ENCODE measurements around the gene JADE1.

Gene JADE1

GRCh38 chr4:128809477-128810330, at the start of gene JADE1:
Gene JADE1 (plus strand): TSS chr4:128809700. CDS start chr4:128831759, 22,059 bp downstream.
- peak; percentile 78 to 85 for DNase-seq (ENCODE audit: low read depth in 2 of 2)

- DNase-seq (ENCODE audit: low read depth in 2 of 2) = no peak
Observed at GRCh38 chr4:128766781-128767180, 42.7 kb upstream of the JADE1 start.

GRCh38 chr4:128768373-128768996, 41.0 kb upstream of the JADE1 start:
- DNase-seq (ENCODE audit: low read depth in 2 of 2) = no peak

GRCh38 chr4:128769011-128769410, 40.5 kb upstream of the JADE1 start:
- DNase-seq (ENCODE audit: low read depth in 2 of 2) = no peak

GRCh38 chr4:128770807-128771206, 38.7 kb upstream of the JADE1 start:
- DNase-seq (ENCODE audit: low read depth in 2 of 2) = no peak

- DNase-seq (ENCODE audit: low read depth in 2 of 2) = no peak
Observed at GRCh38 chr4:128775477-128775876, 34.0 kb upstream of the JADE1 start.

GRCh38 chr4:128775916-128776315, 33.6 kb upstream of the JADE1 start:
- DNase-seq (ENCODE audit: low read depth in 2 of 2) = no peak

GRCh38 chr4:128776794-128777216, 32.7 kb upstream of the JADE1 start:
- no peak for DNase-seq (ENCODE audit: low read depth in 2 of 2)

- no peak for DNase-seq (ENCODE audit: low read depth in 2 of 2)
Observed at GRCh38 chr4:128780688-128781087, 28.8 kb upstream of the JADE1 start.

- DNase-seq (ENCODE audit: low read depth in 2 of 2) = peak in 1 of 2 donors; percentile 4
Observed at GRCh38 chr4:128782076-128782715, 27.3 kb upstream of the JADE1 start.

- no peak for DNase-seq (ENCODE audit: low read depth in 2 of 2)
Observed at GRCh38 chr4:128782875-128783614, 26.5 kb upstream of the JADE1 start.

GRCh38 chr4:128787509-128788311, 21.8 kb upstream of the JADE1 start:
- no peak for DNase-seq (ENCODE audit: low read depth in 2 of 2)

- DNase-seq (ENCODE audit: low read depth in 2 of 2) = no peak
Observed at GRCh38 chr4:128793859-128794672, 15.4 kb upstream of the JADE1 start.

- no peak for DNase-seq (ENCODE audit: low read depth in 2 of 2)
Observed at GRCh38 chr4:128796934-128797333, 12.6 kb upstream of the JADE1 start.

- DNase-seq (ENCODE audit: low read depth in 2 of 2) = no peak
Observed at GRCh38 chr4:128800284-128800683, 9.2 kb upstream of the JADE1 start.

GRCh38 chr4:128800701-128801284, 8.7 kb upstream of the JADE1 start:
- DNase-seq (ENCODE audit: low read depth in 2 of 2) = no peak

- no peak for DNase-seq (ENCODE audit: low read depth in 2 of 2)
Observed at GRCh38 chr4:128802680-128803628, 6.5 kb upstream of the JADE1 start.

- DNase-seq (ENCODE audit: low read depth in 2 of 2) = no peak
Observed at GRCh38 chr4:128803783-128804182, 5.7 kb upstream of the JADE1 start.

Measured in stimulated activated CD4-positive, alpha-beta T cell treated with anti-CD3 and anti-CD28 coated beads, Interleukin-4, amount 100 ng/mL, for 48 hours (primary cell).